SU-DHL-6 (cell line): ENCODE data around the gene UBASH3A.

Experiments used
- H2AFZ ChIP-seq: fragments of 200-600 bp; sonication (generic); 2 replicates; pipeline ENCODE4 v1.6.1; 2014; ENCODE audit warnings: low read depth, mild to moderate bottlenecking, moderate library complexity, mixed read lengths, antibody characterized with exemption, low read length; ENCODE audit not compliant: severe bottlenecking
- H3F3A ChIP-seq: fragments of 200-600 bp; shearing (Covaris generic); 2 replicates; pipeline ENCODE4 v1.6.0; 2016; ENCODE audit warnings: antibody characterized with exemption, mild to moderate bottlenecking; ENCODE audit not compliant: insufficient read depth
- H3K27ac ChIP-seq: fragments of 200-600 bp; sonication (generic); 2 replicates; pipeline ENCODE4 v1.5.1; 2016; ENCODE audit warnings: low read depth, mild to moderate bottlenecking, low read length, moderate library complexity, mixed read lengths
- H3K27me3 ChIP-seq: fragments of 200-600 bp; sonication (generic), shearing (Covaris generic); 2 replicates; pipeline ENCODE4 v1.6.0; 2014; ENCODE audit warnings: mild to moderate bottlenecking, low read length
- H3K36me3 ChIP-seq: fragments of 200-600 bp; sonication (generic); 2 replicates; pipeline ENCODE4 v1.6.1; 2014; ENCODE audit warnings: mild to moderate bottlenecking, low read length, mixed read lengths
- H3K4me2 ChIP-seq: fragments of 300-600, 200-600 bp; shearing (Covaris generic), sonication (generic); 2 replicates; pipeline ENCODE4 v1.6.0; 2014; ENCODE audit warnings: low read length, low read depth, mild to moderate bottlenecking; ENCODE audit not compliant: poor library complexity, severe bottlenecking
- H3K4me3 ChIP-seq: fragments of 200-600 bp; sonication (generic); 2 replicates; pipeline ENCODE4 v1.5.1; 2014; ENCODE audit warnings: antibody characterized with exemption, low read length, mild to moderate bottlenecking, mixed read lengths; ENCODE audit not compliant: insufficient read depth, poor library complexity, severe bottlenecking
- H3K79me2 ChIP-seq: fragments of 200-600 bp; sonication (generic); 2 replicates; pipeline ENCODE4 v1.6.1; 2014; ENCODE audit warnings: mild to moderate bottlenecking, low read length, moderate library complexity; ENCODE audit not compliant: insufficient read depth
- H3K9ac ChIP-seq: fragments of 200-600 bp; sonication (generic); 2 replicates; pipeline ENCODE4 v1.7.0; 2014; ENCODE audit warnings: mild to moderate bottlenecking, low read length
- H3K9me2 ChIP-seq: fragments of 200-600 bp; sonication (generic); replicated peaks from 2 replicates; pipeline ENCODE4 v1.6.1; 2014; ENCODE audit warnings: low read length; ENCODE audit not compliant: insufficient read depth
- H3K9me3 ChIP-seq: fragments of 200-600 bp; sonication (generic); 2 replicates; pipeline ENCODE4 v1.6.1; 2014; ENCODE audit warnings: low read length, mixed read lengths; ENCODE audit not compliant: insufficient read depth
- H4K20me1 ChIP-seq: fragments of 200-600 bp; sonication (generic); 2 replicates; pipeline ENCODE4 v1.6.1; 2014; ENCODE audit warnings: low read depth, mild to moderate bottlenecking, antibody characterized with exemption, low read length, moderate library complexity, mixed read lengths
- EZH2phosphoT487 ChIP-seq: fragments of 200-600 bp; sonication (generic), shearing (Covaris generic); conservative IDR thresholded peaks from 2 replicates; pipeline ENCODE4 v1.6.1; 2018; ENCODE audit warnings: mild to moderate bottlenecking, antibody characterized with exemption, low read length, moderate library complexity, mixed read lengths
- TF ChIP-seq, protein P1 (sequence below): fragments of 200-600 bp; sonication (generic); IDR thresholded peaks from one replicate; pipeline ENCODE4 v1.5.1; 2017; ENCODE audit warnings: antibody characterized with exemption, mild to moderate bottlenecking, low read length, moderate library complexity; ENCODE audit not compliant: insufficient read depth, poor library complexity, severe bottlenecking

Gene UBASH3A

DNA sequence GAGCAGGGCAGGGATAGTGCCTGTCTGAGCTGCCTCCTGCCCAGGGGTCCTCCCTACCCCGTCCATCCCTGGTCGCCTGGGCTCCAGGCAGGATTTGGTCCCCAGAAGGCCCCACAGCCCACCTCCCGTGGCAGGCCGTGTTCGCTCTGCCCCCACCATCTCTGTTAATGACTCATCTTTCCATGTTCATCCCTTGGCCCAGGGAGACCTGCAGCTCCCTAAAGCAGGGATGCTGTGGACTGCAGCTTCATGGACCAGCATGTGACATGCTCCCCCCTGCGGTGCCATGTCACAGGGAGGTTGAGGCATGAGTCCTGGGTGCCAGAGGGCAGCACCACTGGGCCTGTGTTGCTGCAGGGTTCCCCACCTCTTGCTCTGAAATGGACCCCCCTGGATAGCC, 26.8 kb downstream of the UBASH3A start:
- Histone ChIP-seq H3K9me3 (peaks cover 5% of the 10 kb centered on the region; the same call in 1 of the 2 replicates), H3K9me2 (no peaks in the 10 kb centered on the region), H3K9ac (no peak overlapping the region), H3K79me2 (no peaks in the 10 kb centered on the region), H3K4me2 (no peak overlapping the region), H2AFZ (no peak overlapping the region), H3K36me3 (no peaks in the 10 kb centered on the region), H3F3A (no peaks in the 10 kb centered on the region), H3K4me3 (no peak overlapping the region), H4K20me1 (no peaks in the 10 kb centered on the region), H3K27ac (no peak overlapping the region), H3K27me3 (no peaks in the 10 kb centered on the region)
- TF ChIP-seq, protein P1, sequence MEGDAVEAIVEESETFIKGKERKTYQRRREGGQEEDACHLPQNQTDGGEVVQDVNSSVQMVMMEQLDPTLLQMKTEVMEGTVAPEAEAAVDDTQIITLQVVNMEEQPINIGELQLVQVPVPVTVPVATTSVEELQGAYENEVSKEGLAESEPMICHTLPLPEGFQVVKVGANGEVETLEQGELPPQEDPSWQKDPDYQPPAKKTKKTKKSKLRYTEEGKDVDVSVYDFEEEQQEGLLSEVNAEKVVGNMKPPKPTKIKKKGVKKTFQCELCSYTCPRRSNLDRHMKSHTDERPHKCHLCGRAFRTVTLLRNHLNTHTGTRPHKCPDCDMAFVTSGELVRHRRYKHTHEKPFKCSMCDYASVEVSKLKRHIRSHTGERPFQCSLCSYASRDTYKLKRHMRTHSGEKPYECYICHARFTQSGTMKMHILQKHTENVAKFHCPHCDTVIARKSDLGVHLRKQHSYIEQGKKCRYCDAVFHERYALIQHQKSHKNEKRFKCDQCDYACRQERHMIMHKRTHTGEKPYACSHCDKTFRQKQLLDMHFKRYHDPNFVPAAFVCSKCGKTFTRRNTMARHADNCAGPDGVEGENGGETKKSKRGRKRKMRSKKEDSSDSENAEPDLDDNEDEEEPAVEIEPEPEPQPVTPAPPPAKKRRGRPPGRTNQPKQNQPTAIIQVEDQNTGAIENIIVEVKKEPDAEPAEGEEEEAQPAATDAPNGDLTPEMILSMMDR, result no peak
- no peak for TF ChIP-seq EZH2phosphoT487

DNA sequence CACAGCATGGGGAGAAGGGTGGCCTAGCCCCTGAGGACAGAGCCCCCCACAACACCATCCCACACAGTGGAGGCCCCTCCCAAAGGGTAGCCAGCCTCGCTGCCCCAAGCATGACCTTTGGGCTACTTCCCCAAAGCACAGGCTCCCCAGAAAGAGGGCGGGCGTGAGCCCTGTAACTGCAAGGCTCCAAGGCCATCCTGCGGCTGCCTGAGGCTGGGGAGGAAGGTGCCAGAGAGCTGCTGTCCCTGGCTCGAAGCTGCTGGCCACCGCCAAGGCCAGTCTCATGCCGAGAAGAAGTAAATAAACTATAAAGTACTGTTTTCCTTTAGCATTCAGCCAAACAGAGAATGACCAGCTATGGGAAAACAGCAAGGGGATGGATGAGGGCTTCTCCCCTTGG, 27.5 kb downstream of the UBASH3A start:
- Histone ChIP-seq H3F3A (no peaks in the 10 kb centered on the region), H3K27ac (no peak overlapping the region), H3K36me3 (no peaks in the 10 kb centered on the region), H3K4me2 (no peak overlapping the region), H3K4me3 (no peak overlapping the region), H3K9me3 (peaks cover 5% of the 10 kb centered on the region; the same call in 1 of the 2 replicates), H3K9ac (no peak overlapping the region), H3K27me3 (no peaks in the 10 kb centered on the region), H2AFZ (no peak overlapping the region), H4K20me1 (no peaks in the 10 kb centered on the region), H3K79me2 (no peaks in the 10 kb centered on the region), H3K9me2 (no peaks in the 10 kb centered on the region)
- TF ChIP-seq, protein P1, result no peak
- TF ChIP-seq EZH2phosphoT487, result no peak

DNA sequence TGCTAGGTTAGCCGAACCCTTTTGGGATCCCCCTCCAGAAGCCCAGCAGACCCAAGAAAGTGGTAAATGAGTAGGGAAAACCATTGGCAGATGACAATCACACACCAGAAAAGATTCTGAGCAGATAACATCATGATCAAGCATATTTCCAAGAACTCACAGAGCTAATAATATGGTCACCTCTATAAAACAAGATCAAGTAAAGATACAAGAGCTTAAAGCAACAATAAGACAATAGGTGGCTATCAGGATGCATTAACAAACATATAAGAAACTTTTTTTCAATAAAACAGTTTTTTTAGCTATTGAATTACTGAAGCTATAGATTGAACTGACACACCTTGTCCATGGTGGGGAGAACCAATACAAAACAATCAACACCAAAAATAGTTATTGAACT, 29.0 kb downstream of the UBASH3A start:
- H3F3A ChIP-seq, result no peaks in the 10 kb centered on the region
- no peak overlapping the region for H3K9ac ChIP-seq
- no peak overlapping the region for H3K27ac ChIP-seq
- no peaks in the 10 kb centered on the region for H4K20me1 ChIP-seq
- H3K79me2 ChIP-seq, result no peaks in the 10 kb centered on the region
- H3K9me3 ChIP-seq, result peaks cover 5% of the 10 kb centered on the region; the same call in 1 of the 2 replicates
- H3K9me2 ChIP-seq, result no peaks in the 10 kb centered on the region
- no peak overlapping the region for H2AFZ ChIP-seq
- no peak overlapping the region for H3K4me2 ChIP-seq
- no peak overlapping the region for H3K4me3 ChIP-seq
- TF ChIP-seq EZH2phosphoT487, result no peak
- TF ChIP-seq, protein P1, result no peak
- H3K27me3 ChIP-seq, result no peaks in the 10 kb centered on the region
- H3K36me3 ChIP-seq, result no peaks in the 10 kb centered on the region
